Esophagus mucosa (tissue), 1 donor: ENCODE measurements around the gene MAVS. TPM values are rescaled to one million over a fixed set of nuclear protein-coding genes. Genes with fewer than 3 reads are reported as not detected.
A peak's percentile ranks its signal among the peaks of the same experiment; 100 is the strongest.
"Not testable (repeated sequence)": the region's sequence is repeated elsewhere in the genome, so short reads cannot be mapped to it uniquely, and the experiment has no call there.

Experiments
- ATAC-seq: fragments of 200-7000 bp; cut with Tn5 transposase; one replicate; pipeline ENCODE4 v1.9.1; 2020
- total RNA-seq: library from RNA; stranded (reverse); gene quantifications from one replicate; pipeline ENCODE4 v1.2.4, GENCODE V29; 2023
- donor health status: DM: yes; HTN: yes; CAD: no.

Gene MAVS
- total RNA-seq, 1 donor from 2014 or later: 18.8 TPM

DNA sequence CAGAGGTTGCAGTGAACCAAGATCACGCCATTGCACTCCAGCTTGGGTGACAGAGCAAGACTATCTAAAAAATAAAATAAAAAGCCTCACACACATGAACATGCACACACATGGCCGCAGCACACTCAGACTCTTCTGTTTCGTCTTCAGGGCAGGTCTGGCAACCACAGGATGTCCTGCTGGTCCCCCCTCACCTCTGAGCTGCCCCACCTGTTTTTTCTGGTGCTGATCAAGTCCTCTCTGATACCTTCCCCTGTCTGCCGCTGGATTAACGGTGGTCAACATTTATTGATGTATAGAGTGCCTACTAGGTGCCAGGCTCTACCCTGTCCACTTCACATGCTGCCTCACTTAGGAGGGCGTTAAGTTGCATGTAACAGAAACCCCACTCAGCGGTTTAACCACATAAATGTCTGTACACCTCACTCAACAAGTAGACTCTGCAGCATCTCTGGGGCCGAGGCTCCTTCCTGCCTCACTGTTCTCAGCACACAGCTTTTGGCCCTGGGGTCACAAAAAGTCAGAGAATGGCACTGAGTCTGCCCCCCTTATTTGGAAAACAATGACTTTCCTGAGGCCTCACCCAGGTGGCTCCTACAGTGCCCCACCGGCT is 30.8 kb upstream of the MAVS start:
- no peak for ATAC-seq

DNA sequence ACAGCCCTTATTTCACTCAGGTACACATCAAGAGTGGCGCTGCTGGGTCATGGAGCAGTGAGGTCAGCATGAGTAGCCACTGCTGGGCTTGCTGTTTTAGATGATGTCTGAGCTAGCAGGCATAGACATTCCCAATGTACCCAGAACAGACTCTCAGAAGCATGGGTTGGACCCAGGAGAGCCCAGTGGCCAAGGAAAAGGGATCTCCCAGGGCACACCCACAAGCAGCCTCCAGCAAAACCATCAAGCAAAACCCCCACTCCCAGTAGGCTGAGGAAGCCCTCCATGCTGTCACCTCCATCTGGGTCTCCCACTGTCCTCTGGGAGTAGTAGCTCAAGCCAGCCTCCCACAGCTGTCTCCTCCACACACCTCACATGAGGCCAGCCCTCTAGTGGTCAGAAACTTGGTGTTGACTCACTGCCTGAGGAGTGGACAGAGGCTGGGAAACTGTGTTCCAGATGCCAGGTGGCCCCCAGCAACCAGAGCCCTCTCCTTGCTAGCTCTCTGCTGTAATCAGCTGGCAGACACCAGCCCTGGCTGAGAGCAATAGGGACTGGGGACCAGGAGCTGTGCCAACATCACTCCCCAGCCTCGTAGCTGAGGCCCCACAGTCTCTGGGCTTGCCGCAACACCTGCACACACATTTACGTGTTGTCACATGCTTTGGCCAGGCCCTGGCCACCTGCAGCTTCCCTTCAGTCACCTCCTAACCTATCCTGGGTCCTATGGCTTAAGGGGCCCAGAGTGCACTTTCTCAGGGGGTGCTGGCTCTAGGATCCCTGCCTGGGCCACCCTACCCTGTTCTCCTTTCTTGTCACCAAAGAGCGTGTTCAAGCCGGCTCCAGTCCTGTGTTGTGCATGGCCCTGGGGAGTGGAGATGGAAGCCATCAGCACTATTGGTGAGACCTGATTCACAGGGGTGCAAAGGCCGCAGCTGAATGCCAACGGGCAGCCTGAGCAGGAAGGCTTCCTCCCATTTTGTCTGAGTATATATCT is 28.2 kb upstream of the MAVS start:
- peak; percentile 24 for ATAC-seq

DNA sequence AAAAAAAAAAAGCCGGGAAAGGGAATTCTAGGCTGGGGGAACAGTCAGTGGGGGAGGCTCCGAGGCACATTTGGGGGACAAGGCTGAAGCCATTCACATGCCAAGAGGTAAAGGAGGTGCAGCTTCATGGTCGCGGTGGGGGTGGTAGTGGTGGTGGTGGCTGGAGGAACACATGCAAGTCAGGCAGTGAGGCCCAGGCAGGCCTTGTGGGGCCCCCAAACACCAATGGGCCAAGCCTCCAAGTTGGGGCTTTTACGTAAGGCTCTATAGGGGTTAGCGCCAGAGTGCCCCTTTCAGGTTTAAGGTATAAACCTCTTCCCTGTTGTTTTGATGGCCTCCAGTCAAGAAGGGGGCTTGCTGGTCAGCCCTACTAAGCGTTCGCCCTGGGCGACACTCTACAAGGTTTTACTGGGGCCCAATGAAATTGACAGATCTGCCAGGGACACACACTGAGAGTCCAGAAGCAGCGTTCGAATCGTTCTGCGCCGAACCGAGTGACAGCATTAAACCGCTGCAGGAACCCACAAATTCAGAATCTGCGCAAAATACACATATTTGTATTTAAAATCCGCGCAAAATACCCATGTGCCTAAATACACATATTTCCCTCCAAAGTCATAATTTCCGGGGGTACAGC is 27.1 kb upstream of the MAVS start:
- ATAC-seq: no peak

- ATAC-seq: peak; percentile 87
Measured at GRCh38 chr20:3820048-3820900, 26.4 kb upstream of the MAVS start, which contains the start of gene AP5S1. Gene AP5S1, plus strand, starts transcription at chr20:3820547. Its CDS starts 1,571 bp downstream, at chr20:3822118.

DNA sequence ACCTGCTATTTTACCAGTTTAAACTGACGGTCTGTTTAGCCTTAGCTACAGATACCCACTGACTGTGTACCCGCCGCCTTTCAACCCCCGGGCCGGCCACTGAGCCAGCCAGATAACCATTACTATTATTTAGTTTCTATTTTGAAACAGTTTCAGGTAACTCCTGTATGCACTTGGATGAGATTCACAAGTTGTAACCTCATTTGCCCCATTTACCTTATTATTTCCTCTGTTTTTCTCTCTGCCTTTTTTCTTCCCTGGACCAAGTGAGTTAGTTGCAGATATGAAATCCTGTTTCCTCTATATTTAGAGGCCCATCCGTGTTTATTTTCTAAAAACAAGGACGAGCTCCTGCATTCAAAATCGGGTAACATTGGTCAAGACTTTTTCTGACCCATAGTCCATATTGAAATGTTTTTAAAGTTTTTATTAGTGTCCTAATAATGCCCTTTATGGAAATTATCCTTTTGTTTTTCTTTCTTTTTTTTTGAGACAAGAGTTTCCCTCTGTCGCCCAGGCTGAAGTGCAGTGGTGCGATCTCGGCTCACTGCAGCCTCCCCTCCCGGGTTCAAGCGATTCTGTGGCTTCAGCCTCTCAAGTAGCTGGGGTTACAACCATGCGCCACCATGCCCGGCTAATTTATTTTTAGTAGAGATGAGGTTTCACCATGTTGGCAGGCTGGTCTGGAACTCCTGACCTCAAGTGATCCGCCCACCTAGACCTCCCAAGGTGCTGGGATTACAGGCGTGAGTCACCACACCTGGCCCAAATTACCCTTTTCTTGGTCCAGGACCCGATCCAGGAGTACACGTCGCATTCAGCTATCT is 25.5 kb upstream of the MAVS start:
- no peak for ATAC-seq

GRCh38 chr20:3821996-3822395 is 24.6 kb upstream of the MAVS start:
- ATAC-seq: no peak

GRCh38 chr20:3823881-3824280 is 22.8 kb upstream of the MAVS start:
- no peak for ATAC-seq

- no peak for ATAC-seq
Measured at GRCh38 chr20:3825526-3825925, 21.1 kb upstream of the MAVS start.

DNA sequence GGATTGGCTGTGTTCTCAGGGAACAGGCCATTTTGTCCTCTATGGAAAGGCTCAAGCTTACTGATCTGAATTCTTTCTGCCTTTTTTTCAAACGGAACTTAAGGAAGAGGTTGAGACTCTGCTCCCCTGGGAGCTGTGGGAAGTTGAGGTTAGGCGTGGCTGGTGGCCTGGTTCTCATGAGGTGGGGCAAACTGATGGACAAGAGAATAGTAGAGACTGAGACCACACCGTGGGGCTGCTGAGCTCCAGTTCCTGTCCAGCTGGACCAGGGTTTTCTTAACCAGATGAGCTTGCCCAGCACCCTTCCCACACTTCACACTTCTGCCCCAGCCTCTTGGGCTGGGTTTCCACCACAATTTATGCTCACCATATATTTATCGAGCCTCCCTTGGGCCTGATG is 20.2 kb upstream of the MAVS start:
- ATAC-seq: no peak

- no peak for ATAC-seq
Measured at GRCh38 chr20:3828798-3829197, 17.8 kb upstream of the MAVS start.

DNA sequence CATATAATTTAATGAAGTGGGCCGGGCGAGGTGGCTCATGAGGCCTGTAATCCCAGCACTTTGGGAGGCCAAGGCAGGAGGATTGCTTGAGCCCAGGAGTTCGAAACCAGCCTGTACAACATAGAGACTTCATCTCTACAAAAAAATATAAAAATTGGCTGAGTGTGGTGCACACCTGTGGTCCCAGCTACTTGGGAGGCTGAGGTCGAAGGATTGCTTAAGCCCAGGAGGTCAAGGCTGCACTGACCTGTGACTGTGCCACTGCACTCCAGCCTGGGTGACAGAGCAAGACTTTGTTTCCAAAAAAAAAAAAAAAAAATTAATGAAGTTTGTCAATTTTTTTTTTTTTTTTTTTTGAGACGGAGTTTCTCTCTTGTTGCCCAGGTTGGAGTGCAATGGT is 16.7 kb upstream of the MAVS start:
- not testable (repeated sequence) for ATAC-seq

DNA sequence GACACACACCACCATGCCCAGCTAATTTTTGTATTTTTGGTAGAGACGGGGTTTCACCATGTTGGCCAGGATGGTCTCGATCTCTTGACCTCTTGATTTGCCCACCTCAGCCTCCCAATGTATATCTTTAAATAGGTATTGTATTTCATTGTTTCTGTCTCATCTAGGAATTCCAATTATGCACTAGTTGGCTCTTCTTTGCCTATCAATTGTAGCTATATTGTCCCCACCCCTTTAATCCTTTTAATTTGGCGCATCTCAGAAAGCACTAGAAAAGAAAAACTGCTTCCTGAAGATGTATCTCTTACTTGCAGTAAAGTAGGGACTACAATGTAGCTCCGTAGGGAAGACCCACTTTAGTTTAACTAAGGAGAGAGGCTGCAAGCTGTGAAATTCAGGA is 10.5 kb upstream of the MAVS start:
- ATAC-seq: no peak

- no peak for ATAC-seq
Measured at GRCh38 chr20:3839328-3839727, 7.3 kb upstream of the MAVS start.

DNA sequence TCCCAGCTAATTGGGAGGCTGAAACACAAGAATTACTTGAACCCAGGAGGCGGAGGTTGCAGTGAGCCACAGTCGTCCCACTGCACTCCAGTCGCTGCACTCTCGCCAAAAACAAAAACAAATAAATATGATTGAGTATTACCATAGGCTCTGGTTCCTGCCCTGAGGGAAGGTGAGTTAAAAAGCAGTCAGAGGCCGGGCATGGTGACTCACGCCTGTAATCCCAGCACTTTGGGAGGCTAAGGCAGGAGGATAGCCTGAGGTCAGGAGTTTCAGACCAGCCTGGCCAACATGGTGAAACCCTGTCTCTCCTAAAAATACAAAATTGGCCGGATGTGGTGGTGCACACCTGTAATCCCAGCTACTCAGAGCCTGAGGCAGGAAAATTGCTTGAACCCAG is 6.4 kb upstream of the MAVS start:
- not testable (repeated sequence) for ATAC-seq

DNA sequence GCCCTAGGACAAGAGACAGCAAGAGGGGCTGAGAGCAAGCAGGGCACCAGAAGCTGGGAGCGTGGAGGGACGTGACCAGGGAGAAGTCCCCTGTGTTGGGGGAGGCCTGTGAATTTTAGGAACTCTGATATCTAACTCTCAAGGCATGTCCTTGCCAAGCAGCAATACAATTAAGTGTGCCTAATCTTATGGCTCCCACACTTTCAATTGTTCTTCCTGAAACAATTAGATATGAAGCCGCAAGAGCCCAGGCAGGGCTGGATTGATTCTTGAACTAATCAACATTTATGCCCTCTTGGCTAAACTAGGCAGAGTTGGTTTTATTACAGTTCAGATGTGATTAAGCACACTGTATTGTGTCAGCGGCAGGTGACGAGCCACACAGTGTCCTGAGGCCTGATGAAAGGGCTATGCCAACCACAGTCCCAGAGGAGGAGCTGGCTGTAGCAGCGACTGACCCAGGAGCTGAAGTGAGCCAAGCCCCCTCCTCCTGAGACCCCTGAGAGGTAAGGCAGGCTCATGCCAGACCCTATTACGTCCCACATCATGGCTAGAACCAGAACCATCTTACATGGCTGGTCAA is 4.2 kb upstream of the MAVS start:
- no peak for ATAC-seq

DNA sequence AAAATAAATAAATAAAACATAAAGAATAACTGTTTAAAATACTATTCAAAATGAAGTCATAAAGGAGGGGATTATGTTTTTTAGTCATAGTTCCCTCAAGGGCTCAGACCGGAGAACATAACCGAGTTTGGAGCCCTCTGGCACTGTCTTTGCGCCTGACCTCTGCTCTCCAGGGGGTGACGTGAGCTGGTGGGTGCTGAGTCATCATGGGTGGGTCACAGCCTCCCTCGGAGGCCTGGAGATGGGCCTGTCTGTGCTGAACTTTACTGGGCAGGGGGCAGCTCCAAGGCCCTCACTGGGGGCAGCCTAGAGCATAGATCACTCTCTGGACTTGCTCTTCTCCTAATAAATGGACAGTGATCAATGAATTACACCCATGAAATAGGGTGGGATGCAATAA is 3.1 kb upstream of the MAVS start:
- no peak for ATAC-seq

DNA sequence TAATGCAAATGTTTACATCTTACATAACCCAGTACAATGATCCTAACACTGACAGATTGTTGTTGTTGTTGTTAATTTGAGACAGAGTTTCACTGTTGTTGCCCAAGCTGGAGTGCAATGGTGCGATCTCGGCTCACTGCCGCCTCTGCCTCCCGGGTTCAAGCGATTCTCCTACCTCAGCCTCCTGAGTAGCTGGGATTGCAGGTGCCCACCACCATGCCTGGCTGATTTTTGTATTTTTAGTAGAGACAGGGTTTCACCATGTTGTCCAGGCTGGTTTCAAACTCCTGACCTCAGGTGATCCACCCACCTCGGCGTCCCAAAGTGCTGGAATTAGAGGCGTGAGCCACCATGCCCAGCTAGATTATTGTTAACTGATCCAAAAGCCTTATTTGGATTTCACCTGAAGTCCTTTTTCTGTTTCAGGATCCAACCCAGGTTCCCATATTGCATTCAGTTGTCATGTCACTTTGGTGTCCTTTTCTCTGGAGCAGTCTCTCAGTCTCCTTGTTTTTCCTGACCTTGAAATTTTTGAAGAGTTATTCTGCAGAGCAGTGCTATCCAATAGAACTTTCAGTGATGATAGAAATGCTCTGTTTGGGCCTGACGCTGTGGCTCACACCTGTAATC is 2.5 kb upstream of the MAVS start:
- not testable (repeated sequence) for ATAC-seq

GRCh38 chr20:3846378-3846739 is 275 bp upstream of the MAVS start:
- ATAC-seq: no peak

GRCh38 chr20:3847429-3847940 is 851 bp downstream of the MAVS start:
- ATAC-seq: no peak

GRCh38 chr20:3848565-3848964 is 1.9 kb downstream of the MAVS start:
- ATAC-seq: no peak
